HUES6 (cell line): ENCODE data around the gene PCDHA1.
"Not testable (repeated sequence)": the region's sequence is repeated elsewhere in the genome, so short reads cannot be mapped to it uniquely, and the experiment has no call there.

Experiments
- H3K27ac ChIP-seq: 2 replicates; pipeline ENCODE4 v1.7.0; 2013; ENCODE audit warnings: low read depth, mild to moderate bottlenecking, low read length, inconsistent platforms
- H3K27me3 ChIP-seq: 2 replicates; pipeline ENCODE4 v1.6.1; 2013; ENCODE audit warnings: low read length; ENCODE audit not compliant: control insufficient read depth, insufficient read depth
- H3K36me3 ChIP-seq: 2 replicates; pipeline ENCODE4 v1.6.1; 2013; ENCODE audit warnings: low read length; ENCODE audit not compliant: control insufficient read depth, insufficient read depth
- H3K4me1 ChIP-seq: 2 replicates; pipeline ENCODE4 v1.6.1; 2013; ENCODE audit warnings: low read length; ENCODE audit not compliant: control insufficient read depth, insufficient read depth
- H3K4me3 ChIP-seq: 2 replicates; pipeline ENCODE4 v1.5.1; 2013; ENCODE audit warnings: low read depth, low read length
- H3K9ac ChIP-seq: one replicate; pipeline ENCODE4 v1.6.1; 2013; ENCODE audit warnings: mild to moderate bottlenecking, low read length
- H3K9me3 ChIP-seq: 2 replicates; pipeline ENCODE4 v1.6.1; 2013; ENCODE audit warnings: low read depth, low read length; ENCODE audit not compliant: control insufficient read depth, insufficient read depth

PCDHA1 gene

DNA sequence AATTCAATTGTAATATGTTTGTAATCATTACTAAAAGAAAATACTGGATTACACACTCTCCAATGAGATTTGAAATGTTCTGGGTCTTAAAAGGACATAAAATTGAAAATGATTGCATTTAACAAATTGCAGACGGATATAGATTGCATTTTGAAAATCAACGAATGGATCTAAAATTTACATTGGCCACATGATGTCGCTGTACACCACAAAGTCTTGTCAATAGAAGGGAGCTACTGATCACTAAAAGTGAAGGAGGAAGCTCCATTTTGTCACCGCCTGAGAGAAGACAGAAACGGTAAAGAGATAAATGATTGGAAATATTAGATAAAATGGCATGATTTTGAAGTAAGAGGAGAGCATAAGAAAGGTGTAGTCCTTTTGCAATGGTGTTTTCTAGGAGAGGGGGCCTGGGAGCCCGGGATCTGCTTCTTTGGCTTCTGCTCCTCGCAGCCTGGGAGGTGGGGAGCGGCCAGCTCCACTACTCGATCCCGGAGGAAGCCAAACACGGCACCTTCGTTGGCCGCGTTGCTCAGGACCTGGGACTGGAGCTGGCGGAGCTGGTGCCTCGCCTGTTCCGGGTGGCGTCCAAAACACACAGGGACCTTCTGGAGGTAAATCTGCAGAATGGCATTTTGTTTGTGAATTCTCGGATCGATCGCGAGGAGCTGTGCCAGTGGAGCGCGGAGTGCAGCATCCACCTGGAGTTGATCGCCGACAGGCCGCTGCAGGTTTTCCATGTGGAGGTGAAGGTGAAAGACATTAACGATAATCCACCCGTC lies at the start of gene PCDHA1:
Gene PCDHA1, plus strand, starts transcription at position 236 of the 782 bp plus-strand sequence.
- peaks cover 59% of the 10 kb centered on the region for H3K9me3 ChIP-seq
- no peaks in the 10 kb centered on the region for H3K4me1 ChIP-seq
- no peak within 1 kb of the TSS for H3K27ac ChIP-seq
- H3K9ac ChIP-seq = no peak within 1 kb of the TSS
- H3K27me3 ChIP-seq = no peaks in the 10 kb centered on the region
- no peaks in the 10 kb centered on the region for H3K36me3 ChIP-seq
- H3K4me3 ChIP-seq = no peak within 1 kb of the TSS

- no peak overlapping the region for H3K9ac ChIP-seq
- no peak overlapping the region for H3K27ac ChIP-seq
- H3K36me3 ChIP-seq = no peaks in the 10 kb centered on the region
- no peak overlapping the region for H3K4me3 ChIP-seq
- peaks cover 3% of the 10 kb centered on the region for H3K27me3 ChIP-seq
- 0 out of 2 replicates have a peak, but pooled peaks cover 3% of the 10 kb centered on the region for H3K9me3 ChIP-seq
- no peaks in the 10 kb centered on the region for H3K4me1 ChIP-seq
Observed at GRCh38 chr5:140737486-140737885, 48.5 kb upstream of the PCDHA1 start.

DNA sequence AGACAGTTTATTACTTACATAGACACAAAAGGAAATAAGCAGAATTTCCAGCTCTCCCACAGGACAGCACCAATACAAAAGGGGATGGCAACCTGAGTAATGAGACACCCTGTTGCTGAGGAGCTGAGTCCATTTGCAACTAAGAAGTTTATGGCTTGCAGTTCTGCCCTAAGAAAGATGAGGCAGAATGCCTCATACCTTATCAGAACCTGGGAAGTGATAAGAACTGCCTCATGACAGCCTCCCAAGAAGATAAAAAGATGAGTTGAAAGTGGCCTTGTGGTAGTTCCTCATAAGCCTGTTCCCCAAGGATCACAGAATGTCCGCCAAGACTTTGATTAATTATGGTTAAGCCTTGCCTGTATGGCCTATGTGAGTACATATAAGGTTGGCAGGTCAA lies 44.0 kb upstream of the PCDHA1 start:
- peaks cover 3% of the 10 kb centered on the region for H3K27me3 ChIP-seq
- H3K9ac ChIP-seq = no peak overlapping the region
- no peaks in the 10 kb centered on the region for H3K4me1 ChIP-seq
- peaks cover 8% of the 10 kb centered on the region; the same call in 1 of the 2 replicates for H3K9me3 ChIP-seq
- no peak overlapping the region for H3K4me3 ChIP-seq
- no peak overlapping the region for H3K27ac ChIP-seq
- no peaks in the 10 kb centered on the region for H3K36me3 ChIP-seq

DNA sequence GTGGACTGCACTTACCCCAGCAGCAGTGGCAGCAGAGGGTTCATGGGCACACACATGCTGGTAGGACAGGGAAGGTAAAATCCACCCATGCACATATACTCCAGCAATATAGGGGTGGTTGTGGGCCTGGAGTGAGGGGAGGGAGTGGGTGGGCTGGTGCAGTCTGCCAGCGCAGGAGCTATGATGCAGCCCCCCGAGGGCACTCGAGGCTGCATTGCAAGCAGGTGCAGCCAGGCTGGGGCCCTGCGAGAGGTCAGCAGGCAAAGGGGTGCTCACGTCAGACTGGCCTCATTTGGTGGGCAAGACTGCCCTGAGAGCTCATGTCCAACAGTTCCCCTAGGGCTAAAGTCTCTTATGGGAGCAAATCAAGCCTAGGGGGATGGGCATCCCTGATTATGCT lies 32.4 kb upstream of the PCDHA1 start:
- Histone ChIP-seq H3K4me1 (no peaks in the 10 kb centered on the region), H3K4me3 (no peak overlapping the region), H3K9me3 (peaks cover 32% of the 10 kb centered on the region), H3K9ac (no peak overlapping the region), H3K27ac (no peak overlapping the region), H3K27me3 (no peaks in the 10 kb centered on the region), H3K36me3 (no peaks in the 10 kb centered on the region)

- Histone ChIP-seq H3K4me3 (no peak overlapping the region), H3K36me3 (no peaks in the 10 kb centered on the region), H3K27me3 (no peaks in the 10 kb centered on the region), H3K4me1 (no peaks in the 10 kb centered on the region), H3K9ac (no peak overlapping the region), H3K9me3 (peaks cover 75% of the 10 kb centered on the region), H3K27ac (no peak overlapping the region)
Observed at GRCh38 chr5:140764177-140764973, 21.6 kb upstream of the PCDHA1 start.

DNA sequence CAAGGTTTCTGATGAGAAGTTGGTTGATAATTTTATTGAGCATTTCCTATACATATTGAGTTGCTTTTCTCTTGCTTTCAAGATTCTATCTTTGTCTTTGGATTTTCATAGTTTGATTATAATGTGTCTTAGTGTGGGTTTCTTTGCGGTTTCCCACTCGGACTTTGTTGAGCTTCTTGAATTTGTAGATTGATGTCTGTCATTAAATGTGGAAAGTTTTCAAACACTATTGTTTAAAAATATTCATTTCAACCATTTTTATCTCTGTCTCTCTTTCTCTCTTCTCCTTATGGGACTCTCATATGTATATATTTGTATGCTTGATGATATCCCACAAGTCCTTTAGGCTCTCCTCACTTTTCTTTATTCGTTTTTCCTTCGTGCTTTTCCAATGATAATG lies 18.5 kb upstream of the PCDHA1 start:
- Histone ChIP-seq H3K27me3 (no peaks in the 10 kb centered on the region), H3K9ac (no peak overlapping the region), H3K27ac (no peak overlapping the region), H3K4me3 (no peak overlapping the region), H3K36me3 (no peaks in the 10 kb centered on the region), H3K9me3 (peaks cover 85% of the 10 kb centered on the region), H3K4me1 (no peaks in the 10 kb centered on the region)

DNA sequence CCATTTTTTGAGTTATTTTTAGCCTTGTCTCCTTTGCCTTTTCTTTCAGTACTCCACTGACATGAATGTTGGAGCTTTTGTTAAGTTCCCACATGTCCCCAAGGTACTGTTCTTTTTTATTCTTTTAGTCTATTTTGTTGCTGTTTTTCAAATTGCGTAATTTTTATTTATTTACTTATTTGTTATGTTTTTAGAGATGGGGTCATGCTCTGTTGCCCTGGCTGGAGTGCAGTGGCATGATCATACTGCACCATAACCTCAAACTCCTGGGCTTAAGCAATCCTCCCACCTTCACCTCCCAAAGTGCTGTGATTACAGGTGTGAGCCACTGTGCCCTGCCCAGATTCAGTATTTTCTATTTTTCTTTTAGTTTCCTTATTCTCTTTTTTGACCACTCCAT lies 5.4 kb upstream of the PCDHA1 start:
- Histone ChIP-seq H3K4me3 (no peak overlapping the region), H3K27ac (no peak overlapping the region), H3K36me3 (no peaks in the 10 kb centered on the region), H3K9me3 (peaks cover 53% of the 10 kb centered on the region), H3K4me1 (no peaks in the 10 kb centered on the region), H3K27me3 (no peaks in the 10 kb centered on the region), H3K9ac (no peak overlapping the region)

- not testable (repeated sequence) for H3K4me3 ChIP-seq, H3K36me3 ChIP-seq, H3K9ac ChIP-seq, H3K27ac ChIP-seq, H3K27me3 ChIP-seq, H3K4me1 ChIP-seq
- peaks cover 53% of the 10 kb centered on the region for H3K9me3 ChIP-seq
Observed at GRCh38 chr5:140787422-140787821, 1.5 kb downstream of the PCDHA1 start.

GRCh38 chr5:140787849-140788504 lies 2.0 kb downstream of the PCDHA1 start:
- not testable (repeated sequence) for H3K4me1 ChIP-seq, H3K9ac ChIP-seq, H3K27me3 ChIP-seq, H3K27ac ChIP-seq, H3K36me3 ChIP-seq, H3K4me3 ChIP-seq
- H3K9me3 ChIP-seq = peaks cover 52% of the 10 kb centered on the region

GRCh38 chr5:140791089-140791488 lies 5.1 kb downstream of the PCDHA1 start:
- Histone ChIP-seq H3K27me3 (no peaks in the 10 kb centered on the region), H3K36me3 (no peaks in the 10 kb centered on the region), H3K9ac (no peak overlapping the region), H3K4me1 (no peaks in the 10 kb centered on the region), H3K27ac (no peak overlapping the region), H3K4me3 (no peak overlapping the region), H3K9me3 (peaks cover 46% of the 10 kb centered on the region)
